Pancreas (tissue), 10 donors: ENCODE results near the gene HNF1A. TPM values are rescaled to one million over a fixed set of nuclear protein-coding genes. Genes with fewer than 3 reads are reported as not detected.
A peak's percentile ranks its signal among the peaks of the same experiment; 100 is the strongest.

ENCODE experiments used
- ATAC-seq, 4 donors: fragments of 200-7000 bp; cut with Tn5 transposase; one replicate each; pipeline versions ENCODE4 v1.8.0 to v1.9.1; 2020; ENCODE audit warnings: mild to moderate bottlenecking in 4 of 4, moderate library complexity in 4 of 4
- DNase-seq, 6 donors: peaks; one replicate each; pipeline ENCODE4 v3.0.0-alpha.2; 2020
- FAIRE-seq: peaks from 2 replicates; lab custom pipeline; 2012; peaks lifted over from hg19 to GRCh38; lab: Jason Lieb, UNC
- H3K27ac ChIP-seq, 4 donors: fragments of 200-600 bp; sonication (generic); 1 replicate in 3 of 4; 2 replicates in 1 of 4; pipeline versions ENCODE4 v1.5.0 to v1.8.0; 2020
- H3K27me3 ChIP-seq, 4 donors: fragments of 200-600 bp; one replicate each; pipeline ENCODE4 v1.8.0; 2021
- H3K36me3 ChIP-seq, 3 donors: fragments of 200-600 bp; sonication (generic) in 1 of 3; one replicate each; pipeline versions ENCODE4 v1.5.0 to v1.8.0; 2020 to 2021
- H3K4me1 ChIP-seq, 3 donors: fragments of 200-600 bp; one replicate each; pipeline ENCODE4 v1.8.0; 2021
- H3K4me3 ChIP-seq, 4 donors: fragments of 200-600 bp; sonication (generic) in 2 of 4; one replicate each; pipeline versions ENCODE4 v1.5.0 to v1.8.0; 2020 to 2021
- H3K9me3 ChIP-seq, 4 donors: fragments of 200-600 bp; one replicate each; pipeline ENCODE4 v1.8.0; 2021
- CTCF ChIP-seq, 4 donors: fragments of 200-600 bp; sonication (generic) in 3 of 4; IDR thresholded peaks; one replicate each; pipeline versions ENCODE4 v1.5.0 to v1.8.0; 2021; ENCODE audit warnings: antibody characterized with exemption in 4 of 4
- WGBS, 2 donors: extraction: QIAGEN DNeasy Blood & Tissue Kit; methylation state at CpG; one replicate each; pipeline ENCODE4 v1.1.7; 2013; 5-methylcytosine and 5-hydroxymethylcytosine counted together
- intact Hi-C, 3 donors: fragments of 100-400 bp; cut with DNase I; formaldehyde crosslinking; loops; one replicate each; pipeline versions ENCODE4 v1.11.1 to v1.14.2; 2022
- polyA plus RNA-seq, 2 donors: library from polyadenylated mRNA; stranded (reverse); fragments of 200-250 nt; gene quantifications; one replicate each; pipeline ENCODE4 v1.2.3, GENCODE V29; 2013
- total RNA-seq, 6 donors: library from RNA; stranded (reverse); fragmentation: NEBNext Ultra II Directional in 4 of 6; extraction: Animal tissue kit (Norgen Biotek cat#: 25700) in 4 of 6; gene quantifications; one replicate each; pipeline versions ENCODE4 v1.2.1 to v1.2.4, GENCODE V29; 2021 to 2023
- donor health status: healthy with polysubstance abuse.
- donor health status: DM: no; HTN: no; CAD: no; lungs with moderate emphysema.
- donor health status: DM: no; HTN: no; CAD: no.
- donor health status: control.
- donor health status: control.
- donor health status: Bipolar disorder and iron deficiency.
- donor health status: DM: yes; HTN: yes; CAD: no.
- donor health status: DM: no; HTN: no; CAD: no.
- donor health status: DM: no; HTN: no; CAD: no.
- donor health status: DM: yes; HTN: yes; CAD: no.

Gene HNF1A
- total and polyA plus RNA-seq, 8 donors, result 4.9 to 17.2 (median 7.8) TPM

GRCh38 chr12:120971299-120972180, 6.8 kb upstream of the HNF1A start:
- Histone ChIP-seq H3K9me3 (no peaks in the 10 kb centered on the region), H3K4me1 (peaks cover 0 to 6% (median 0%) of the 10 kb centered on the region in 3 donors), H3K4me3 (no peak overlapping the region), H3K27me3 (no peaks in the 10 kb centered on the region), H3K36me3 (peaks cover 0 to 37% (median 0%) of the 10 kb centered on the region in 3 donors), H3K27ac (no peak overlapping the region)
- peak in 3 of 6 donors; percentile 3 to 35 (median 6) for DNase-seq
- FAIRE-seq, result peak; percentile 65
- peak; percentile 70 to 93 (median 89) for ATAC-seq
- intact Hi-C loops, result no loop called here
- peak; percentile 17 to 68 (median 52) for TF ChIP-seq CTCF (IDR thresholded peaks at IDR 0.05)
- 29% methylated on average over 13 of the region's 13 CpGs for WGBS, 2 donors

GRCh38 chr12:120972870-120973543, 5.3 kb upstream of the HNF1A start:
- ATAC-seq (peak in 2 of 4 donors; percentile 17 to 26), DNase-seq (peak in 2 of 6 donors; percentile 6 to 11), FAIRE-seq (no peak)
- peaks cover 0 to 37% (median 0%) of the 10 kb centered on the region in 3 donors for H3K36me3 ChIP-seq
- H3K27ac ChIP-seq, result peak overlapping the region in 1 of 4 donors; percentile 19
- peaks cover 0 to 16% (median 8%) of the 10 kb centered on the region in 3 donors for H3K4me1 ChIP-seq
- intact Hi-C loops, result no loop called here
- H3K27me3 ChIP-seq, result no peaks in the 10 kb centered on the region
- H3K9me3 ChIP-seq, result no peaks in the 10 kb centered on the region
- no peak for TF ChIP-seq CTCF (IDR thresholded peaks at IDR 0.05)
- WGBS, 2 donors, result 63 to 67% methylated on average over 10 of the region's 10 CpGs
- no peak overlapping the region for H3K4me3 ChIP-seq

- ATAC-seq (peak in 2 of 4 donors; percentile 7 to 20), DNase-seq (peak in 1 of 6 donors; percentile 23), FAIRE-seq (no peak)
- no peak for TF ChIP-seq CTCF (IDR thresholded peaks at IDR 0.05)
- Histone ChIP-seq H3K27ac (peak overlapping the region in 3 of 4 donors; percentile 59 to 95 (median 88)), H3K27me3 (no peaks in the 10 kb centered on the region), H3K4me3 (peak overlapping the region; percentile 10 to 65 (median 49)), H3K4me1 (peaks cover 5 to 21% (median 19%) of the 10 kb centered on the region in 3 donors), H3K9me3 (no peaks in the 10 kb centered on the region), H3K36me3 (peaks cover 0 to 13% (median 0%) of the 10 kb centered on the region in 3 donors)
- 24 to 30% methylated on average over 14 of the region's 14 CpGs for WGBS, 2 donors
- intact Hi-C loops, result no loop called here
These were observed 630 bp upstream of the HNF1A start for GRCh38 chr12:120977531-120978295.

GRCh38 chr12:120979220-120979861, 998 bp downstream of the HNF1A start:
- Histone ChIP-seq H3K27me3 (no peaks in the 10 kb centered on the region), H3K27ac (peak overlapping the region; percentile 59 to 95 (median 76)), H3K36me3 (peaks cover 0 to 1% (median 0%) of the 10 kb centered on the region in 3 donors), H3K4me1 (peaks cover 5 to 26% (median 19%) of the 10 kb centered on the region in 3 donors), H3K4me3 (peak overlapping the region; percentile 38 to 65 (median 49)), H3K9me3 (no peaks in the 10 kb centered on the region)
- FAIRE-seq (no peak), ATAC-seq (peak; percentile 5 to 20 (median 8)), DNase-seq (peak in 1 of 6 donors; percentile 33)
- TF ChIP-seq CTCF (IDR thresholded peaks at IDR 0.05), result no peak
- 11 to 15% methylated on average over 10 of the region's 10 CpGs for WGBS, 2 donors
- intact Hi-C loops, result no loop called here
